SH-SY5Y (cell line): Measurements from ENCODE around the gene DEPDC5.

ENCODE experiments used
- GATA2 ChIP-seq: IDR thresholded peaks from 2 replicates; pipeline ENCODE4 v1.6.1; 2011; ENCODE audit warnings: mild to moderate bottlenecking, low read depth, low read length
- GATA3 ChIP-seq: IDR thresholded peaks from 2 replicates; pipeline ENCODE4 v1.6.1; 2011; ENCODE audit warnings: low read depth, mild to moderate bottlenecking, low read length, moderate library complexity

GRCh38 chr22:31723723-31724122 is 30.1 kb upstream of the DEPDC5 start:
- TF ChIP-seq GATA2 (no peak), GATA3 (no peak)
